Activated naive CD4-positive, alpha-beta T cell treated with anti-CD3 and anti-CD28 coated beads, Interleukin-2, amount 50 U/mL, for 72 hours (primary cell): ENCODE measurements around the gene KPTN. TPM values are rescaled to one million over a fixed set of nuclear protein-coding genes. Genes with fewer than 3 reads are reported as not detected.

Experiments used
- ATAC-seq, 2 donors: fragments of 150-1000 bp; cut with Tn5 transposase; 2 replicates each; pipeline ENCODE4 v1.10.0; 2021; ENCODE audit warnings: mild to moderate bottlenecking in 2 of 2, moderate library complexity in 2 of 2
- DNase-seq, 2 donors: peaks; one replicate each; pipeline ENCODE4 v3.0.0; 2021 to 2022; ENCODE audit warnings: low spot score in 2 of 2
- H3K27ac Mint-ChIP-seq, 2 donors: one replicate each; pipeline ENCODE4 v1.8.0; 2022; ENCODE audit warnings: mild to moderate bottlenecking in 2 of 2, mixed read lengths in 2 of 2
- H3K36me3 Mint-ChIP-seq, 2 donors: one replicate each; pipeline ENCODE4 v1.8.0; 2022; ENCODE audit warnings: mixed read lengths in 2 of 2
- H3K9me3 Mint-ChIP-seq, 2 donors: one replicate each; pipeline ENCODE4 v1.8.0; 2022; ENCODE audit warnings: mixed read lengths in 2 of 2
- total RNA-seq, 2 donors: library from RNA; stranded (reverse); gene quantifications; one replicate each; pipeline ENCODE4 v1.2.3, GENCODE V29; 2022

The KPTN gene
- 10 to 100 TPM; 15.3 to 24.8 TPM for total RNA-seq

GRCh38 chr19:47483800-47484690, at the start of gene KPTN:
Gene KPTN, minus strand, starts transcription at chr19:47484219. Its CDS starts 59 bp downstream, at chr19:47484160.
- DNase-seq (peak; percentile 94 to 97), ATAC-seq (peak; percentile 90 to 92)
- no peaks in the 10 kb centered on the region for H3K9me3 Mint-ChIP-seq
- H3K36me3 Mint-ChIP-seq: peaks cover 6 to 9% of the 10 kb centered on the region in 2 donors
- peak within 1 kb of the TSS; percentile 99 to 100 for H3K27ac Mint-ChIP-seq

- DNase-seq (no peak), ATAC-seq (no peak)
- no peaks in the 10 kb centered on the region for H3K9me3 Mint-ChIP-seq
- no peak overlapping the region for H3K27ac Mint-ChIP-seq
- H3K36me3 Mint-ChIP-seq: no peaks in the 10 kb centered on the region
Observed at GRCh38 chr19:47531640-47532387, 47.8 kb upstream of the KPTN start.

GRCh38 chr19:47529018-47529742, 45.2 kb upstream of the KPTN start:
- ATAC-seq: no peak
- Mint-ChIP-seq H3K27ac (no peak overlapping the region), H3K36me3 (no peaks in the 10 kb centered on the region), H3K9me3 (no peaks in the 10 kb centered on the region)
- DNase-seq: no peak

GRCh38 chr19:47526798-47527197, 42.8 kb upstream of the KPTN start:
- DNase-seq: no peak
- H3K36me3 Mint-ChIP-seq: no peaks in the 10 kb centered on the region
- H3K9me3 Mint-ChIP-seq: no peaks in the 10 kb centered on the region
- no peak overlapping the region for H3K27ac Mint-ChIP-seq
- ATAC-seq: no peak

- ATAC-seq (no peak), DNase-seq (no peak)
- Mint-ChIP-seq H3K9me3 (no peaks in the 10 kb centered on the region), H3K36me3 (no peaks in the 10 kb centered on the region), H3K27ac (no peak overlapping the region)
Observed at GRCh38 chr19:47523473-47523872, 39.5 kb upstream of the KPTN start.

GRCh38 chr19:47521473-47522180, 37.6 kb upstream of the KPTN start:
- no peak for DNase-seq
- ATAC-seq: no peak
- H3K27ac Mint-ChIP-seq: no peak overlapping the region
- no peaks in the 10 kb centered on the region for H3K36me3 Mint-ChIP-seq
- H3K9me3 Mint-ChIP-seq: no peaks in the 10 kb centered on the region

GRCh38 chr19:47520839-47521238, 36.8 kb upstream of the KPTN start:
- DNase-seq (no peak), ATAC-seq (no peak)
- Mint-ChIP-seq H3K36me3 (no peaks in the 10 kb centered on the region), H3K27ac (no peak overlapping the region), H3K9me3 (no peaks in the 10 kb centered on the region)

- Mint-ChIP-seq H3K27ac (no peak overlapping the region), H3K36me3 (no peaks in the 10 kb centered on the region), H3K9me3 (no peaks in the 10 kb centered on the region)
- DNase-seq (no peak), ATAC-seq (no peak)
Observed at GRCh38 chr19:47520343-47520806, 36.4 kb upstream of the KPTN start.

GRCh38 chr19:47518854-47519253, 34.8 kb upstream of the KPTN start:
- H3K9me3 Mint-ChIP-seq: no peaks in the 10 kb centered on the region
- no peak for DNase-seq
- H3K36me3 Mint-ChIP-seq: peaks cover 10 to 12% of the 10 kb centered on the region in 2 donors
- ATAC-seq: no peak
- H3K27ac Mint-ChIP-seq: peak overlapping the region in 1 of 2 donors; percentile 38

- DNase-seq (peak; percentile 42 to 67), ATAC-seq (no peak)
- Mint-ChIP-seq H3K9me3 (no peaks in the 10 kb centered on the region), H3K27ac (peak overlapping the region; percentile 74 to 75), H3K36me3 (peaks cover 10 to 12% of the 10 kb centered on the region in 2 donors)
Observed at GRCh38 chr19:47518139-47518538, 34.1 kb upstream of the KPTN start.

GRCh38 chr19:47514869-47515588, 31.0 kb upstream of the KPTN start, which contains the start of gene NAPA:
Gene NAPA, minus strand, starts transcription at chr19:47515063. Its CDS starts 123 bp downstream, at chr19:47514940.
- no peaks in the 10 kb centered on the region for H3K9me3 Mint-ChIP-seq
- ATAC-seq: peak; percentile 95 to 96
- H3K36me3 Mint-ChIP-seq: peaks cover 10 to 12% of the 10 kb centered on the region in 2 donors
- peak; percentile 100 for DNase-seq
- peak within 1 kb of the TSS; percentile 100 for H3K27ac Mint-ChIP-seq

GRCh38 chr19:47514151-47514868, 30.3 kb upstream of the KPTN start:
- ATAC-seq: peak in 1 of 2 donors; percentile 0
- Mint-ChIP-seq H3K9me3 (no peaks in the 10 kb centered on the region), H3K27ac (peak overlapping the region; percentile 100), H3K36me3 (peaks cover 10 to 12% of the 10 kb centered on the region in 2 donors)
- peak in 1 of 2 donors; percentile 63 for DNase-seq

- DNase-seq: no peak
- ATAC-seq: no peak
- peak overlapping the region; percentile 100 for H3K27ac Mint-ChIP-seq
- no peaks in the 10 kb centered on the region for H3K9me3 Mint-ChIP-seq
- peaks cover 10 to 12% of the 10 kb centered on the region in 2 donors for H3K36me3 Mint-ChIP-seq
Observed at GRCh38 chr19:47512948-47513319, 28.9 kb upstream of the KPTN start.

GRCh38 chr19:47512183-47512947, 28.3 kb upstream of the KPTN start:
- no peak for DNase-seq
- no peak for ATAC-seq
- Mint-ChIP-seq H3K27ac (peak overlapping the region; percentile 100), H3K36me3 (peaks cover 10 to 12% of the 10 kb centered on the region in 2 donors), H3K9me3 (no peaks in the 10 kb centered on the region)
